Right lobe of liver (tissue), 6 donors: ENCODE results near the gene GMPPB. TPM values are rescaled to one million over a fixed set of nuclear protein-coding genes. Genes with fewer than 3 reads are reported as not detected.

ENCODE experiments used
- ATAC-seq, 4 donors: fragments of 200-7000 bp; cut with Tn5 transposase; one replicate each; pipeline ENCODE4 v1.9.1; 2020; ENCODE audit warnings: mild to moderate bottlenecking in 4 of 4, moderate library complexity in 4 of 4
- DNase-seq, 3 donors: peaks; one replicate each; pipeline ENCODE4 v3.0.0-alpha.2; 2020
- H3K27ac ChIP-seq, 3 donors: fragments of 200-600 bp; one replicate each; pipeline ENCODE4 v1.8.0; 2022
- H3K27me3 ChIP-seq, 2 donors: fragments of 200-600 bp; one replicate each; pipeline ENCODE4 v1.8.0; 2022
- H3K36me3 ChIP-seq, 4 donors: fragments of 200-600 bp; sonication (generic) in 1 of 4; one replicate each; pipeline versions ENCODE4 v1.5.1 to v1.8.0; 2017 to 2022; ENCODE audit warnings: control low read depth in 1 of 4
- H3K4me1 ChIP-seq, 4 donors: fragments of 200-600 bp; sonication (generic) in 1 of 4; one replicate each; pipeline versions ENCODE4 v1.5.1 to v1.8.0; 2017 to 2022; ENCODE audit warnings: control low read depth in 1 of 4
- H3K4me3 ChIP-seq, 3 donors: fragments of 200-600 bp; one replicate each; pipeline ENCODE4 v1.8.0; 2022
- H3K9me3 ChIP-seq, 4 donors: fragments of 200-600 bp; sonication (generic) in 1 of 4; one replicate each; pipeline versions ENCODE4 v1.5.1 to v1.8.0; 2017 to 2022; ENCODE audit warnings: control low read depth in 1 of 4
- CTCF ChIP-seq, 4 donors: fragments of 200-600 bp in 3 of 4; fragments of 450-650 bp in 1 of 4; IDR thresholded peaks; one replicate each; pipeline versions ENCODE4 v1.5.1 to v1.8.0; 2016 to 2022; ENCODE audit warnings: antibody characterized with exemption in 4 of 4, mild to moderate bottlenecking in 2 of 4
- POLR2A ChIP-seq: fragments of 450-650 bp; IDR thresholded peaks from one replicate; pipeline ENCODE4 v1.6.1; 2017; ENCODE audit warnings: antibody characterized with exemption, mild to moderate bottlenecking
- WGBS: methylation state at CpG from one replicate; pipeline ENCODE4 v1.1.6; 2018; ENCODE audit warnings: low coverage, low lambda C conversion rate; ENCODE audit not compliant: insufficient coverage; ENCODE audit errors: missing lambda C conversion rate; 5-methylcytosine and 5-hydroxymethylcytosine counted together
- intact Hi-C, 2 donors: fragments of 100-400 bp; cut with DNase I; formaldehyde crosslinking; loops; one replicate each; pipeline versions ENCODE4 v1.11.2 to v1.14.1; 2022
- total RNA-seq, 6 experiments: library from RNA; depleted of rRNA in 2 of 6; stranded (reverse); fragments of >200 nt in 2 of 6; fragmentation: NEBNext Ultra II Directional in 3 of 6; extraction: Animal tissue kit (Norgen Biotek cat#: 25700) in 3 of 6; gene quantifications; one replicate each; pipeline versions ENCODE4 v1.1.0 to v1.2.4, GENCODE V29; 2016 to 2023
- donor health status: DM: no; HTN: yes; CAD: no.
- donor health status: DM: no; HTN: no; CAD: no.
- donor health status: DM: no; HTN: no; CAD: no.
- donor health status: DM: no; HTN: yes; CAD: no.
- donor health status: DM: no; HTN: yes; CAD: no.

The GMPPB gene
- total RNA-seq, 6 experiments from 2014 or later: 12.2 to 34.2 (median 25.6) TPM

- ATAC-seq (peak in 3 of 4 donors; percentile 9 to 31 (median 17)), DNase-seq (peak in 1 of 3 donors; percentile 68)
- intact Hi-C loops: no loop called here
- Histone ChIP-seq H3K27me3 (no peaks in the 10 kb centered on the region), H3K27ac (peak overlapping the region in 1 of 3 donors; percentile 29), H3K36me3 (peaks cover 0 to 30% (median 4%) of the 10 kb centered on the region in 4 donors), H3K9me3 (no peaks in the 10 kb centered on the region), H3K4me3 (no peak overlapping the region), H3K4me1 (peaks cover 0 to 30% (median 5%) of the 10 kb centered on the region in 4 donors)
- TF ChIP-seq CTCF (IDR thresholded peaks at IDR 0.05) (no peak), POLR2A (no peak)
- WGBS: no CpG with 5 or more reads among the region's 19 CpGs
These were observed 3.6 kb upstream of the GMPPB start for GRCh38 chr3:49727154-49727923.

- TF ChIP-seq CTCF (IDR thresholded peaks at IDR 0.05) (no peak), POLR2A (no peak)
- ATAC-seq: no peak
- peaks cover 0 to 33% (median 5%) of the 10 kb centered on the region in 4 donors for H3K4me1 ChIP-seq
- peaks cover 0 to 24% (median 6%) of the 10 kb centered on the region in 4 donors for H3K36me3 ChIP-seq
- H3K27me3 ChIP-seq: no peaks in the 10 kb centered on the region
- no peak overlapping the region for H3K4me3 ChIP-seq
- no peaks in the 10 kb centered on the region for H3K9me3 ChIP-seq
- WGBS: 89% methylated on average over 5 of the region's 11 CpGs
- peak in 1 of 3 donors; percentile 51 for DNase-seq
- intact Hi-C loops: no loop called here
- no peak overlapping the region for H3K27ac ChIP-seq
These were observed 2.3 kb upstream of the GMPPB start for GRCh38 chr3:49725906-49726681.

- H3K27ac ChIP-seq: peak overlapping the region; percentile 72 to 90 (median 85)
- TF ChIP-seq POLR2A (no peak), CTCF (IDR thresholded peaks at IDR 0.05) (no peak)
- no CpG with 5 or more reads among the region's 6 CpGs for WGBS
- peak overlapping the region; percentile 80 to 99 (median 92) for H3K4me3 ChIP-seq
- H3K9me3 ChIP-seq: no peaks in the 10 kb centered on the region
- H3K4me1 ChIP-seq: peaks cover 0 to 35% (median 5%) of the 10 kb centered on the region in 4 donors
- H3K36me3 ChIP-seq: peaks cover 0 to 21% (median 10%) of the 10 kb centered on the region in 4 donors
- peak in 2 of 3 donors; percentile 57 to 59 for DNase-seq
- no peaks in the 10 kb centered on the region for H3K27me3 ChIP-seq
- peak in 1 of 4 donors; percentile 3 for ATAC-seq
- intact Hi-C loops: no loop called here
These were observed 835 bp upstream of the GMPPB start for GRCh38 chr3:49724586-49724985.

GRCh38 chr3:49723296-49723627, 489 bp downstream of the GMPPB start:
- no peak for TF ChIP-seq CTCF (IDR thresholded peaks at IDR 0.05)
- no peak for TF ChIP-seq POLR2A
- intact Hi-C loops: no loop called here
- peaks cover 0 to 42% (median 5%) of the 10 kb centered on the region in 4 donors for H3K4me1 ChIP-seq
- peaks cover 0 to 21% (median 10%) of the 10 kb centered on the region in 4 donors for H3K36me3 ChIP-seq
- ATAC-seq (peak; percentile 12 to 31 (median 18)), DNase-seq (peak in 2 of 3 donors; percentile 74 to 80)
- no peaks in the 10 kb centered on the region for H3K9me3 ChIP-seq
- no peaks in the 10 kb centered on the region for H3K27me3 ChIP-seq
- 0% methylated on average over 9 of the region's 20 CpGs for WGBS
- H3K27ac ChIP-seq: peak overlapping the region; percentile 68 to 91 (median 90)
- peak overlapping the region; percentile 80 to 99 (median 92) for H3K4me3 ChIP-seq
